Peyer's patch (tissue), 4 donors: ENCODE data around the gene MTF2.

Source experiments
- CTCF ChIP-seq, 6 experiments: fragments of 450-650 bp in 4 of 6; fragments of 200-600 bp in 2 of 6; sonication (generic) in 1 of 6; IDR thresholded peaks; one replicate each; pipeline ENCODE4 v1.5.1; 2017 to 2019; ENCODE audit warnings: antibody characterized with exemption in 6 of 6, mild to moderate bottlenecking in 3 of 6, moderate library complexity in 1 of 6
- POLR2A ChIP-seq, 2 donors: fragments of 450-650 bp; IDR thresholded peaks; one replicate each; pipeline ENCODE4 v1.5.1; 2017; ENCODE audit warnings: antibody characterized with exemption in 2 of 2, mild to moderate bottlenecking in 2 of 2, moderate library complexity in 2 of 2

- TF ChIP-seq CTCF (IDR thresholded peaks at IDR 0.05) (no peak), POLR2A (IDR thresholded peaks at IDR 0.05) (no peak)
These were observed 28.3 kb downstream of the MTF2 start for GRCh38 chr1:93107395-93107794.
